Measurements from ENCODE around the gene APBA3. TPM values are rescaled to one million over a fixed set of nuclear protein-coding genes. Genes with fewer than 3 reads are reported as not detected.

The APBA3 gene
- total RNA-seq, 1 experiment from 2014 or later: 21.4 TPM

- ChIA-PET POLR2A (ENCODE audit: unreplicated experiment) (no interaction called here), CTCF (interaction anchor here (0.6 kb wide), 1 partner anchor 1570 kb away, joined by 4 read pairs; no protein-coding TSS in a partner anchor)
- no peaks in the 10 kb centered on the region for H3K9me3 ChIP-seq (ENCODE audit: low read length)
- DNase-seq (no peak), ATAC-seq (no peak)
- no TSS peak for BruUV-seq (replicated peaks)
- H4K20me1 ChIP-seq (ENCODE audit: low read length): no peaks in the 10 kb centered on the region
- no peak overlapping the region for H2AFZ ChIP-seq (ENCODE audit: low read length)
- TF ChIP-seq CTCF (conservative IDR thresholded peaks at IDR 0.05; ENCODE audit: low read depth, low read length) (no peak), EZH2phosphoT487 (IDR thresholded peaks at IDR 0.05; ENCODE audit: borderline replicate concordance, low read length) (no peak), EZH2 (IDR thresholded peaks at IDR 0.05; ENCODE audit: low read length, unreplicated experiment) (no peak)
- no peaks in the 10 kb centered on the region; the same call in 1 of the 2 replicates for H3K4me1 ChIP-seq (ENCODE audit: insufficient read depth, low read length)
- intact Hi-C loops (cut with micrococcal nuclease): no loop called here
- no peaks in the 10 kb centered on the region for H3K27me3 ChIP-seq (ENCODE audit: low read length)
- H3F3A ChIP-seq (ENCODE audit: low read length, unreplicated experiment): no peaks in the 10 kb centered on the region
- H3K36me3 ChIP-seq (ENCODE audit: low read depth, low read length): no peaks in the 10 kb centered on the region
- no peak overlapping the region for H3K9ac ChIP-seq (ENCODE audit: low read length)
- no peak overlapping the region for H3K27ac ChIP-seq (ENCODE audit: low read length)
- no peaks in the 10 kb centered on the region for H3K79me2 ChIP-seq (ENCODE audit: low read length)
- no peak overlapping the region for H3K4me2 ChIP-seq (ENCODE audit: low read length)
- H3K4me3 ChIP-seq (ENCODE audit: low read length): no peak overlapping the region
- no peaks in the 10 kb centered on the region for H3K9me2 ChIP-seq (replicated peaks; ENCODE audit: low read length)
Observed at GRCh38 chr19:3725121-3725520, 36.4 kb downstream of the APBA3 start.

GRCh38 chr19:3723883-3724282 lies 37.6 kb downstream of the APBA3 start:
- Histone ChIP-seq H3K9me3 (ENCODE audit: low read length) (no peaks in the 10 kb centered on the region), H3K4me3 (ENCODE audit: low read length) (no peak overlapping the region), H3K27ac (ENCODE audit: low read length) (no peak overlapping the region), H3K36me3 (ENCODE audit: low read depth, low read length) (no peaks in the 10 kb centered on the region), H3K4me1 (ENCODE audit: insufficient read depth, low read length) (no peaks in the 10 kb centered on the region; the same call in 1 of the 2 replicates), H2AFZ (ENCODE audit: low read length) (no peak overlapping the region), H3K9me2 (replicated peaks; ENCODE audit: low read length) (no peaks in the 10 kb centered on the region), H3K9ac (ENCODE audit: low read length) (no peak overlapping the region), H3K4me2 (ENCODE audit: low read length) (no peak overlapping the region), H3K27me3 (ENCODE audit: low read length) (no peaks in the 10 kb centered on the region), H3K79me2 (ENCODE audit: low read length) (no peaks in the 10 kb centered on the region), H3F3A (ENCODE audit: low read length, unreplicated experiment) (no peaks in the 10 kb centered on the region), H4K20me1 (ENCODE audit: low read length) (no peaks in the 10 kb centered on the region)
- ChIA-PET POLR2A (ENCODE audit: unreplicated experiment) (no interaction called here), CTCF (no interaction called here)
- no peak for DNase-seq
- ATAC-seq: no peak
- intact Hi-C loops (cut with micrococcal nuclease): no loop called here
- BruUV-seq (replicated peaks): no TSS peak
- TF ChIP-seq EZH2phosphoT487 (IDR thresholded peaks at IDR 0.05; ENCODE audit: borderline replicate concordance, low read length) (no peak), EZH2 (IDR thresholded peaks at IDR 0.05; ENCODE audit: low read length, unreplicated experiment) (no peak), CTCF (conservative IDR thresholded peaks at IDR 0.05; ENCODE audit: low read depth, low read length) (no peak)

DNA sequence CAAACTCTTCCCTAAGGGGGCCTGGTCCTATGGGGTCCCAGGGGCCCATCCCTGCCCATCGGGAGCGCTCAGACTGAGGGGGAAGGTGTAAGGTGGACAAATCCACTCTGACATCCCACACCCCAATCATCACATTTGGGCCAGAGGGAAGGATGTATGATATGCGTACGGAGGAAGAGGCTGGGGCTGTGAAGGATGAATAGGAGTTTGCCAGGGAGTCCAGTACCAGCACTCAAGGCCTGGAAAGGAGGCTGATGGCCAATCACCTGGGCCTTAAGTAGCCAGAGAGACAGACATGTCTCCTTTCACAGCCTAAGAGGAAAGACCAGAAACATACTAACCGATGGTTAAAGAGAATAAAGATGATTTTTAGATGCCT lies 38.4 kb downstream of the APBA3 start:
- H3K27me3 ChIP-seq (ENCODE audit: low read length): no peaks in the 10 kb centered on the region
- no peak overlapping the region for H3K4me3 ChIP-seq (ENCODE audit: low read length)
- no peak overlapping the region for H3K4me2 ChIP-seq (ENCODE audit: low read length)
- no peak for TF ChIP-seq EZH2 (IDR thresholded peaks at IDR 0.05; ENCODE audit: low read length, unreplicated experiment)
- TF ChIP-seq EZH2phosphoT487 (IDR thresholded peaks at IDR 0.05; ENCODE audit: borderline replicate concordance, low read length): no peak
- TF ChIP-seq CTCF (conservative IDR thresholded peaks at IDR 0.05; ENCODE audit: low read depth, low read length): no peak
- H3K36me3 ChIP-seq (ENCODE audit: low read depth, low read length): no peaks in the 10 kb centered on the region
- CTCF ChIA-PET: no interaction called here
- no TSS peak for BruUV-seq (replicated peaks)
- H2AFZ ChIP-seq (ENCODE audit: low read length): no peak overlapping the region
- ATAC-seq (no peak), DNase-seq (no peak)
- H3K9ac ChIP-seq (ENCODE audit: low read length): no peak overlapping the region
- no peaks in the 10 kb centered on the region for H3K79me2 ChIP-seq (ENCODE audit: low read length)
- H3K27ac ChIP-seq (ENCODE audit: low read length): no peak overlapping the region
- no peaks in the 10 kb centered on the region for H3K9me2 ChIP-seq (replicated peaks; ENCODE audit: low read length)
- H4K20me1 ChIP-seq (ENCODE audit: low read length): no peaks in the 10 kb centered on the region
- H3F3A ChIP-seq (ENCODE audit: low read length, unreplicated experiment): no peaks in the 10 kb centered on the region
- no peaks in the 10 kb centered on the region for H3K9me3 ChIP-seq (ENCODE audit: low read length)
- POLR2A ChIA-PET (ENCODE audit: unreplicated experiment): no interaction called here
- intact Hi-C loops (cut with micrococcal nuclease): no loop called here
- no peaks in the 10 kb centered on the region; the same call in 1 of the 2 replicates for H3K4me1 ChIP-seq (ENCODE audit: insufficient read depth, low read length)
